K562 (cell line): ENCODE data around the gene GNA15. TPM values are rescaled to one million over a fixed set of nuclear protein-coding genes. Genes with fewer than 3 reads are reported as not detected.

Experiments
- ATAC-seq: fragments of 200-7000 bp; cut with Tn5 transposase; 3 replicates; pipeline ENCODE4 v1.9.1; 2020; ENCODE audit warnings: moderate library complexity
- BruUV-seq: library from RNA; stranded (reverse); fragments of 400-500 nt; replicated peaks from 2 replicates; lab custom pipeline; 2021; lab: Mats Ljungman, UMichigan
- CTCF ChIA-PET: fragments of 300-600 bp; formaldehyde crosslinking; extraction: SDS; loops from one replicate; lab custom pipeline; 2021; ENCODE audit warnings: low intra/inter-chr PET ratio; lab: Yijun Ruan, JAX
- POLR2A ChIA-PET: fragments of 300-600, 350-650 bp; sonication (Branson Sonifier 250); formaldehyde crosslinking; extraction: SDS; loops from one replicate; lab custom pipeline; 2021; ENCODE audit warnings: antibody characterized with exemption, inconsistent platforms; lab: Yijun Ruan, JAX
- DNase-seq, 4 experiments: peaks; one replicate each; pipeline versions ENCODE4 v3.0.0 to v3.0.0-alpha.2; 2011 to 2018; ENCODE audit warnings: low spot score in 3 of 4, mixed read lengths in 3 of 4; ENCODE audit errors: extremely low read depth in 1 of 4
- FAIRE-seq: peaks from 2 replicates; lab custom pipeline; 2011; peaks lifted over from hg19 to GRCh38; lab: Jason Lieb, UNC
- H2AFZ ChIP-seq: 2 replicates; pipeline ENCODE4 v1.6.0; 2011; ENCODE audit warnings: low read depth, low read length, control low read depth, inconsistent platforms
- H3K27ac ChIP-seq: fragments of 200-600 bp; 3 replicates; pipeline ENCODE4 v1.8.0; 2011; ENCODE audit warnings: low read depth, mild to moderate bottlenecking, control low read depth, inconsistent platforms, low read length, moderate library complexity, mixed read lengths; ENCODE audit errors: extremely low read depth
- H3K27me3 ChIP-seq, 2 experiments: fragments of 300-600 bp in 1 of 2; 2 replicates in 1 of 2; 3 replicates in 1 of 2; pipeline versions ENCODE4 v1.6.0 to v1.8.0; 2011; ENCODE audit warnings: inconsistent platforms in 2 of 2, low read length in 2 of 2, mild to moderate bottlenecking in 1 of 2, mixed read lengths in 1 of 2, moderate library complexity in 1 of 2; ENCODE audit not compliant: control insufficient read depth in 2 of 2, insufficient read depth in 2 of 2
- H3K36me3 ChIP-seq: fragments of 300-600 bp; 3 replicates; pipeline ENCODE4 v1.8.0; 2011; ENCODE audit warnings: mild to moderate bottlenecking, low read length, inconsistent platforms; ENCODE audit not compliant: control insufficient read depth, insufficient read depth
- H3K4me1 ChIP-seq, 2 experiments: fragments of 200-600 bp in 1 of 2; replicated peaks in 1 of 2; 2 replicates in 1 of 2; 3 replicates in 1 of 2; pipeline versions ENCODE4 v1.5.1 to v1.8.0; 2011; ENCODE audit warnings: inconsistent platforms in 2 of 2, low read length in 2 of 2, mild to moderate bottlenecking in 1 of 2, mixed read lengths in 1 of 2, moderate library complexity in 1 of 2; ENCODE audit not compliant: control insufficient read depth in 2 of 2, insufficient read depth in 2 of 2
- H3K4me2 ChIP-seq: 2 replicates; pipeline ENCODE4 v1.6.1; 2011; ENCODE audit warnings: low read length, control low read depth, inconsistent platforms, mixed read lengths; ENCODE audit not compliant: insufficient read depth
- H3K4me3 ChIP-seq: fragments of 200-600 bp; sonication (generic), shearing (Covaris generic); 2 replicates; pipeline ENCODE4 v1.5.1; 2016; ENCODE audit warnings: control low read depth, inconsistent platforms
- H3K79me2 ChIP-seq: fragments of 200-600 bp; 3 replicates; pipeline ENCODE4 v1.8.0; 2011; ENCODE audit warnings: low read length, inconsistent platforms; ENCODE audit not compliant: control insufficient read depth, insufficient read depth
- H3K9ac ChIP-seq, 2 experiments: 2 replicates each; pipeline versions ENCODE4 v1.6.0 to v1.6.1; 2011; ENCODE audit warnings: low read depth in 2 of 2, low read length in 2 of 2, control low read depth in 1 of 2, inconsistent platforms in 1 of 2, mild to moderate bottlenecking in 1 of 2, mixed read lengths in 1 of 2; ENCODE audit not compliant: insufficient read depth in 1 of 2
- H3K9me1 ChIP-seq: one replicate; pipeline ENCODE4 v1.6.0; 2011; ENCODE audit warnings: inconsistent platforms, mild to moderate bottlenecking, low read length, moderate library complexity; ENCODE audit not compliant: control insufficient read depth, insufficient read depth
- H3K9me3 ChIP-seq: replicated peaks from 2 replicates; pipeline ENCODE4 v1.5.1; 2011; ENCODE audit warnings: low read depth, low read length, inconsistent platforms; ENCODE audit not compliant: control insufficient read depth, insufficient read depth
- H4K20me1 ChIP-seq: replicated peaks from 2 replicates; pipeline ENCODE4 v1.6.1; 2011; ENCODE audit warnings: low read length, inconsistent platforms, mixed read lengths; ENCODE audit not compliant: control insufficient read depth, insufficient read depth
- CHD4 ChIP-seq: fragments of 200-600 bp; sonication (generic); IDR thresholded peaks from 3 replicates; pipeline ENCODE4 v1.6.1; 2012; ENCODE audit warnings: low read depth, mild to moderate bottlenecking, mixed read lengths, low read length, inconsistent platforms; ENCODE audit not compliant: insufficient read depth, insufficient replicate concordance, poor library complexity, severe bottlenecking
- CREBBP ChIP-seq: IDR thresholded peaks from one replicate; pipeline ENCODE4 v1.6.1; 2012; ENCODE audit warnings: low read depth, mild to moderate bottlenecking, control low read depth, inconsistent platforms, low read length
- FOXP1 ChIP-seq: sonication (generic); formaldehyde crosslinking; IDR thresholded peaks from 2 replicates; pipeline ENCODE4 v1.8.0; 2022; ENCODE audit warnings: mild to moderate bottlenecking, missing genetic modification reagents
- MCM5 ChIP-seq: fragments of 450-650 bp; IDR thresholded peaks from 2 replicates; pipeline ENCODE4 v1.6.1; 2016; ENCODE audit warnings: low read depth
- NFATC3 ChIP-seq: fragments of 450-650 bp; IDR thresholded peaks from 2 replicates; pipeline ENCODE4 v1.6.1; 2017; ENCODE audit warnings: mild to moderate bottlenecking
- NFIC ChIP-seq: fragments of 450-650 bp; IDR thresholded peaks from 2 replicates; pipeline ENCODE4 v1.6.1; 2017; ENCODE audit warnings: mild to moderate bottlenecking, inconsistent platforms
- NFYB ChIP-seq: IDR thresholded peaks from 2 replicates; pipeline ENCODE4 v1.6.1; 2011; ENCODE audit warnings: mild to moderate bottlenecking, moderate library complexity; ENCODE audit not compliant: insufficient read length; ENCODE audit errors: extremely low read depth
- PRMT5 ChIP-seq: sonication (generic); formaldehyde crosslinking; IDR thresholded peaks from 2 replicates; pipeline ENCODE4 v1.5.0; 2020; ENCODE audit warnings: missing genetic modification reagents
- SMARCA4 ChIP-seq: fragments of 450-650 bp; IDR thresholded peaks from 2 replicates; pipeline ENCODE4 v1.6.1; 2016
- ZBTB12 ChIP-seq: fragments of 250-450 bp; sonication (Bioruptor Pico); IDR thresholded peaks from 2 replicates; pipeline ENCODE4 v1.4.0; 2020
- ZNF830 ChIP-seq: fragments of 250-450 bp; sonication (Bioruptor Pico); IDR thresholded peaks from 2 replicates; pipeline ENCODE4 v1.5.0; 2021; ENCODE audit warnings: mild to moderate bottlenecking
- WGBS: fragments of 100-300 bp; shearing (Covaris generic); methylation state at CpG from one replicate; pipeline ENCODE4 v1.1.6; 2016; ENCODE audit warnings: low coverage, mixed read lengths; ENCODE audit not compliant: insufficient coverage; ENCODE audit errors: missing lambda C conversion rate; 5-methylcytosine and 5-hydroxymethylcytosine counted together
- in situ Hi-C: fragments of 300-500 bp; cut with MboI; formaldehyde crosslinking; loops from 4 replicates; pipeline ENCODE4 v1.15.0; 2018; ENCODE audit warnings: inconsistent platforms, mixed read lengths
- intact Hi-C: fragments of 100-400 bp; cut with micrococcal nuclease; formaldehyde crosslinking; loops from 2 replicates; pipeline ENCODE4 v1.14.2; 2022
- polyA plus RNA-seq, 8 experiments: library from polyadenylated mRNA; depleted of rRNA in 4 of 8; stranded (reverse) in 5 of 8; unstranded in 3 of 8; fragments of >200 nt; fragmentation: Nextera tagmentation in 2 of 8; fragmentation: Illumina TruSeq in 1 of 8; extraction: Ambion mirVana in 2 of 8; extraction: Trizol in 1 of 8; gene quantifications; 2 replicates each; pipeline versions ENCODE4 v1.2.1 to v1.2.3, GENCODE V29; 2011 to 2014; ENCODE audit warnings: inconsistent platforms in 1 of 8, missing spikeins in 1 of 8
- total RNA-seq, 7 experiments: library from RNA; depleted of rRNA in 6 of 7; stranded (reverse); fragments of >200 nt in 6 of 7; fragmentation: Illumina TruSeq in 2 of 7; extraction: Trizol in 2 of 7; gene quantifications; 2 replicates each; pipeline versions ENCODE4 v1.2.1 to v1.2.3, GENCODE V29; 2011 to 2021; ENCODE audit warnings: low replicate concordance in 1 of 7
- TF ChIP-seq, protein P1 (sequence below), 2 experiments: IDR thresholded peaks; 2 replicates each; pipeline ENCODE4 v1.6.1; 2012; ENCODE audit warnings: improper control_type of control experiment in 2 of 2, low read depth in 2 of 2, low read length in 2 of 2, borderline replicate concordance in 1 of 2
- TF ChIP-seq, protein P2 (sequence below): IDR thresholded peaks from 2 replicates; pipeline ENCODE4 v1.6.1; 2016; ENCODE audit warnings: missing genetic modification characterization, missing compliant biosample characterization
- TF ChIP-seq, protein P3 (sequence below): sonication (generic); formaldehyde crosslinking; IDR thresholded peaks from 2 replicates; pipeline ENCODE4 v1.4.0; 2020; ENCODE audit warnings: mild to moderate bottlenecking, missing genetic modification reagents

The GNA15 gene
- total and polyA plus RNA-seq, 9 of the 15 experiments (the other 6 are each of a cell fraction or from before 2014, with no cell fraction given), result 0.03 to 0.24 (median 0.11) TPM; not detected in 1

DNA sequence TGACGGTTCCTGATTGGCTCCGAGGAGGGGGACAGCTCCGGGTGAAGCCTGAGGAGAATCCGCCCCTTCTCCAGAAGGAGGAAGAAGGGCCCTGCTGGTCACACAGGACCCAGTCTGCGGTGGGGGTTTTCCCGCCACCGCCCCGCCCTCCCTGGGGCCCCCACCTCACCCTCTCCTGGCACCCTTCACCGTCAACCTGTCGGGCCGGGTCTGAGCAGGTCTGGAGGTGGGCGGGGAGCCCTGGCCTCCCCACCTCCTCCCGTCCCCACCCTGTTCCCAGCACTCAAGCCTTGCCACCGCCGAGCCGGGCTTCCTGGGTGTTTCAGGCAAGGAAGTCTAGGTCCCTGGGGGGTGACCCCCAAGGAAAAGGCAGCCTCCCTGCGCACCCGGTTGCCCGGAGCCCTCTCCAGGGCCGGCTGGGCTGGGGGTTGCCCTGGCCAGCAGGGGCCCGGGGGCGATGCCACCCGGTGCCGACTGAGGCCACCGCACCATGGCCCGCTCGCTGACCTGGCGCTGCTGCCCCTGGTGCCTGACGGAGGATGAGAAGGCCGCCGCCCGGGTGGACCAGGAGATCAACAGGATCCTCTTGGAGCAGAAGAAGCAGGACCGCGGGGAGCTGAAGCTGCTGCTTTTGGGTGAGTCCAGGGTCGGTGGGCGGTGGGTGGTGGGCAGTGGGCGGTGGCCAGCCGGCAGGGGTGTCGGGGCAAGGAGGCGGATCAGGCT is at the start of gene GNA15 (continued):
- TF ChIP-seq ZBTB12 (no peak), NFYB (no peak)

GRCh38 chr19:3087769-3088168 is 48.1 kb upstream of the GNA15 start:
- H3K9me1 ChIP-seq, result no peaks in the 10 kb centered on the region
- no peak overlapping the region for H2AFZ ChIP-seq
- DNase-seq, result no peak
- no peak overlapping the region for H3K4me3 ChIP-seq
- no peak for ATAC-seq
- no peaks in the 10 kb centered on the region for H3K9me3 ChIP-seq
- FAIRE-seq, result no peak
- intact Hi-C loops, result no loop called here
- no peaks in the 10 kb centered on the region for H3K79me2 ChIP-seq
- no TSS peak for BruUV-seq
- ChIA-PET POLR2A (no interaction called here), CTCF (no interaction called here)
- in situ Hi-C loops, result no loop called here
- no peaks in the 10 kb centered on the region for H3K36me3 ChIP-seq
- WGBS, result 58% methylated on average over 6 of the region's 10 CpGs
- H3K9ac ChIP-seq, result no peak overlapping the region
- no peaks in the 10 kb centered on the region for H3K27me3 ChIP-seq
- no peaks in the 10 kb centered on the region for H4K20me1 ChIP-seq
- H3K4me1 ChIP-seq, result peaks cover 5 to 7% of the 10 kb centered on the region in 2 experiments; a peak in 2 of 5 replicates
- no peak overlapping the region for H3K4me2 ChIP-seq
- H3K27ac ChIP-seq, result no peak overlapping the region
- TF ChIP-seq SMARCA4 (no peak), NFIC (no peak), FOXP1 (no peak), ZNF830 (no peak), CREBBP (no peak), NFATC3 (no peak), MCM5 (no peak), CHD4 (no peak), PRMT5 (CRISPR knock-in tag) (no peak)
- TF ChIP-seq, protein P1, sequence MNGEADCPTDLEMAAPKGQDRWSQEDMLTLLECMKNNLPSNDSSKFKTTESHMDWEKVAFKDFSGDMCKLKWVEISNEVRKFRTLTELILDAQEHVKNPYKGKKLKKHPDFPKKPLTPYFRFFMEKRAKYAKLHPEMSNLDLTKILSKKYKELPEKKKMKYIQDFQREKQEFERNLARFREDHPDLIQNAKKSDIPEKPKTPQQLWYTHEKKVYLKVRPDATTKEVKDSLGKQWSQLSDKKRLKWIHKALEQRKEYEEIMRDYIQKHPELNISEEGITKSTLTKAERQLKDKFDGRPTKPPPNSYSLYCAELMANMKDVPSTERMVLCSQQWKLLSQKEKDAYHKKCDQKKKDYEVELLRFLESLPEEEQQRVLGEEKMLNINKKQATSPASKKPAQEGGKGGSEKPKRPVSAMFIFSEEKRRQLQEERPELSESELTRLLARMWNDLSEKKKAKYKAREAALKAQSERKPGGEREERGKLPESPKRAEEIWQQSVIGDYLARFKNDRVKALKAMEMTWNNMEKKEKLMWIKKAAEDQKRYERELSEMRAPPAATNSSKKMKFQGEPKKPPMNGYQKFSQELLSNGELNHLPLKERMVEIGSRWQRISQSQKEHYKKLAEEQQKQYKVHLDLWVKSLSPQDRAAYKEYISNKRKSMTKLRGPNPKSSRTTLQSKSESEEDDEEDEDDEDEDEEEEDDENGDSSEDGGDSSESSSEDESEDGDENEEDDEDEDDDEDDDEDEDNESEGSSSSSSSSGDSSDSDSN (IDR thresholded peaks at IDR 0.05; ENCODE audit: borderline replicate concordance in 1 of 2, low read depth in 2 of 2, low read length in 2 of 2), result no peak
- TF ChIP-seq, protein P2, sequence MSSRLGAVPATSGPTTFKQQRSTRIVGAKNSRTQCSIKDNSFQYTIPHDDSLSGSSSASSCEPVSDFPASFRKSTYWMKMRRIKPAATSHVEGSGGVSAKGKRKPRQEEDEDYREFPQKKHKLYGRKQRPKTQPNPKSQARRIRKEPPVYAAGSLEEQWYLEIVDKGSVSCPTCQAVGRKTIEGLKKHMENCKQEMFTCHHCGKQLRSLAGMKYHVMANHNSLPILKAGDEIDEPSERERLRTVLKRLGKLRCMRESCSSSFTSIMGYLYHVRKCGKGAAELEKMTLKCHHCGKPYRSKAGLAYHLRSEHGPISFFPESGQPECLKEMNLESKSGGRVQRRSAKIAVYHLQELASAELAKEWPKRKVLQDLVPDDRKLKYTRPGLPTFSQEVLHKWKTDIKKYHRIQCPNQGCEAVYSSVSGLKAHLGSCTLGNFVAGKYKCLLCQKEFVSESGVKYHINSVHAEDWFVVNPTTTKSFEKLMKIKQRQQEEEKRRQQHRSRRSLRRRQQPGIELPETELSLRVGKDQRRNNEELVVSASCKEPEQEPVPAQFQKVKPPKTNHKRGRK, result no peak
- TF ChIP-seq, protein P3, sequence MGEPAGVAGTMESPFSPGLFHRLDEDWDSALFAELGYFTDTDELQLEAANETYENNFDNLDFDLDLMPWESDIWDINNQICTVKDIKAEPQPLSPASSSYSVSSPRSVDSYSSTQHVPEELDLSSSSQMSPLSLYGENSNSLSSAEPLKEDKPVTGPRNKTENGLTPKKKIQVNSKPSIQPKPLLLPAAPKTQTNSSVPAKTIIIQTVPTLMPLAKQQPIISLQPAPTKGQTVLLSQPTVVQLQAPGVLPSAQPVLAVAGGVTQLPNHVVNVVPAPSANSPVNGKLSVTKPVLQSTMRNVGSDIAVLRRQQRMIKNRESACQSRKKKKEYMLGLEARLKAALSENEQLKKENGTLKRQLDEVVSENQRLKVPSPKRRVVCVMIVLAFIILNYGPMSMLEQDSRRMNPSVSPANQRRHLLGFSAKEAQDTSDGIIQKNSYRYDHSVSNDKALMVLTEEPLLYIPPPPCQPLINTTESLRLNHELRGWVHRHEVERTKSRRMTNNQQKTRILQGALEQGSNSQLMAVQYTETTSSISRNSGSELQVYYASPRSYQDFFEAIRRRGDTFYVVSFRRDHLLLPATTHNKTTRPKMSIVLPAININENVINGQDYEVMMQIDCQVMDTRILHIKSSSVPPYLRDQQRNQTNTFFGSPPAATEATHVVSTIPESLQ, result no peak
